HCT116 (cell line): ENCODE results near the gene KHK. TPM values are rescaled to one million over a fixed set of nuclear protein-coding genes. Genes with fewer than 3 reads are reported as not detected.

ENCODE experiments used
- ATAC-seq: fragments of 200-7000 bp; cut with Tn5 transposase; 2 replicates; pipeline ENCODE4 v1.9.1; 2020; ENCODE audit warnings: mild to moderate bottlenecking, moderate library complexity
- BruUV-seq: library from RNA; stranded (reverse); fragments of 400-500 nt; replicated peaks from 2 replicates; lab custom pipeline; 2021; lab: Mats Ljungman, UMichigan
- CTCF ChIA-PET: fragments of 300-600 bp; sonication (Branson Sonifier 250); formaldehyde crosslinking; loops from one replicate; lab custom pipeline; 2021; ENCODE audit warnings: antibody characterized with exemption; lab: Charles Lee
- POLR2A ChIA-PET: fragments of 300-600, 350-600 bp; sonication (Branson Sonifier 250); formaldehyde crosslinking; loops from one replicate; lab custom pipeline; 2021; ENCODE audit warnings: antibody characterized with exemption; lab: Charles Lee
- RAD21 ChIA-PET, 2 experiments: fragments of 300-600 bp; sonication (Branson Sonifier 250); formaldehyde crosslinking; loops; one replicate each; lab custom pipeline; 2023; ENCODE audit warnings: low total read pairs in 2 of 2; ENCODE audit not compliant: uncharacterized antibody in 2 of 2, unreplicated experiment in 2 of 2, low non-redundant PET in 1 of 2; lab: Charles Lee
- DNase-seq: peaks from one replicate; pipeline ENCODE4 v3.0.0-alpha.2; 2010; ENCODE audit warnings: low read depth, low spot score
- H2AFZ ChIP-seq: fragments of 200-600 bp; shearing (Covaris generic), sonication (generic); 2 replicates; pipeline ENCODE4 v1.6.1; 2017; ENCODE audit warnings: low read depth, mixed run types, mixed read lengths, antibody characterized with exemption, low read length; ENCODE audit not compliant: poor library complexity, severe bottlenecking
- H3K27ac ChIP-seq: 2 replicates; pipeline ENCODE4 v1.5.1; 2012; ENCODE audit warnings: low read depth, low read length
- H3K27me3 ChIP-seq: fragments of 200-600 bp; sonication (generic); 2 replicates; pipeline ENCODE4 v1.6.1; 2016; ENCODE audit warnings: mixed run types, low read length, mixed read lengths; ENCODE audit not compliant: insufficient read depth
- H3K36me3 ChIP-seq, 2 experiments: fragments of 200-500 bp in 1 of 2; fragments of 200-600 bp in 1 of 2; sonication (Bioruptor generic) in 1 of 2; sonication (generic) in 1 of 2; 2 replicates each; pipeline versions ENCODE4 v1.5.1 to v1.6.1; 2014 to 2016; ENCODE audit warnings: low read length in 2 of 2, inconsistent platforms in 1 of 2, mixed read lengths in 1 of 2, mixed run types in 1 of 2; ENCODE audit not compliant: insufficient read depth in 2 of 2, control insufficient read depth in 1 of 2
- H3K4me1 ChIP-seq, 2 experiments: fragments of 200-600 bp in 1 of 2; sonication (generic) in 1 of 2; 2 replicates each; pipeline versions ENCODE4 v1.5.1 to v1.6.1; 2012 to 2017; ENCODE audit warnings: low read length in 2 of 2, inconsistent platforms in 1 of 2, mild to moderate bottlenecking in 1 of 2, mixed read lengths in 1 of 2, mixed run types in 1 of 2, moderate library complexity in 1 of 2; ENCODE audit not compliant: insufficient read depth in 2 of 2, control insufficient read depth in 1 of 2
- H3K4me2 ChIP-seq: fragments of 200-600 bp; sonication (generic); 2 replicates; pipeline ENCODE4 v1.6.1; 2017; ENCODE audit warnings: mixed run types, low read length, mixed read lengths
- H3K4me3 ChIP-seq, 2 experiments: fragments of 200-600 bp in 1 of 2; sonication (generic) in 1 of 2; replicated peaks in 1 of 2; 2 replicates each; pipeline ENCODE4 v1.5.1; 2011 to 2016; ENCODE audit warnings: low read length in 2 of 2, control low read depth in 1 of 2, low read depth in 1 of 2, mild to moderate bottlenecking in 1 of 2, mixed read lengths in 1 of 2, mixed run types in 1 of 2
- H3K79me2 ChIP-seq: fragments of 200-600 bp; sonication (generic); 2 replicates; pipeline ENCODE4 v1.6.1; 2017; ENCODE audit warnings: mild to moderate bottlenecking, mixed run types, low read length, moderate library complexity, mixed read lengths; ENCODE audit not compliant: insufficient read depth
- H3K9ac ChIP-seq: fragments of 200-600 bp; sonication (generic); 2 replicates; pipeline ENCODE4 v1.6.1; 2016; ENCODE audit warnings: low read length, mixed read lengths
- H3K9me2 ChIP-seq: fragments of 200-600 bp; sonication (generic), shearing (Covaris generic); 2 replicates; pipeline ENCODE4 v1.6.1; 2017; ENCODE audit warnings: mixed run types, mild to moderate bottlenecking, moderate library complexity; ENCODE audit not compliant: insufficient read depth
- H3K9me3 ChIP-seq, 2 experiments: fragments of 200-500 bp in 1 of 2; fragments of 200-600 bp in 1 of 2; sonication (Bioruptor generic) in 1 of 2; sonication (generic) in 1 of 2; 2 replicates each; pipeline ENCODE4 v1.6.1; 2014 to 2017; ENCODE audit warnings: low read length in 2 of 2, mixed read lengths in 2 of 2, inconsistent platforms in 1 of 2, low read depth in 1 of 2, mild to moderate bottlenecking in 1 of 2, mixed run types in 1 of 2, moderate library complexity in 1 of 2; ENCODE audit not compliant: control insufficient read depth in 1 of 2, insufficient read depth in 1 of 2
- H4K20me1 ChIP-seq: fragments of 200-600 bp; sonication (generic), shearing (Covaris generic); 2 replicates; pipeline ENCODE4 v1.6.1; 2017; ENCODE audit warnings: mixed run types, mild to moderate bottlenecking, moderate library complexity; ENCODE audit not compliant: insufficient read depth
- CTCF ChIP-seq, 3 experiments: fragments of 200-600 bp in 1 of 3; sonication (generic) in 1 of 3; IDR thresholded peaks in 2 of 3; conservative IDR thresholded peaks in 1 of 3; 2 replicates each; pipeline ENCODE4 v1.5.1; 2012 to 2017; ENCODE audit warnings: low read depth in 2 of 3, low read length in 2 of 3, antibody characterized with exemption in 1 of 3, borderline replicate concordance in 1 of 3, control low read depth in 1 of 3, mild to moderate bottlenecking in 1 of 3, mixed read lengths in 1 of 3, mixed run types in 1 of 3, moderate library complexity in 1 of 3; ENCODE audit not compliant: insufficient read depth in 1 of 3
- POLR2A ChIP-seq: IDR thresholded peaks from 2 replicates; pipeline ENCODE4 v1.7.0; 2011; ENCODE audit warnings: borderline replicate concordance; ENCODE audit not compliant: insufficient read depth, insufficient read length; ENCODE audit errors: extremely low read depth
- POLR2AphosphoS5 ChIP-seq: IDR thresholded peaks from 2 replicates; pipeline ENCODE4 v1.6.1; 2011; ENCODE audit warnings: mild to moderate bottlenecking, low read depth, low read length, moderate library complexity
- ZFX ChIP-seq: fragments of 450-650 bp; IDR thresholded peaks from 2 replicates; pipeline ENCODE4 v1.6.1; 2017
- ZNF274 ChIP-seq: fragments of 200-500 bp; sonication (Bioruptor generic); IDR thresholded peaks from 2 replicates; pipeline ENCODE4 v1.6.1; 2014; ENCODE audit warnings: mild to moderate bottlenecking, low read depth, low read length, inconsistent platforms
- intact Hi-C: fragments of 100-400 bp; cut with micrococcal nuclease; formaldehyde crosslinking; loops from 2 replicates; pipeline ENCODE4 v1.10.0; 2022
- total RNA-seq: library from RNA; stranded (reverse); gene quantifications from one replicate; pipeline ENCODE4 v1.2.1, GENCODE V29; 2021; ENCODE audit not compliant: unreplicated experiment
- TF ChIP-seq, protein P1 (sequence below): IDR thresholded peaks from 2 replicates; pipeline ENCODE4 v1.6.1; 2012; ENCODE audit warnings: low read depth

The KHK gene
- total RNA-seq, 1 experiment from 2014 or later, result 6.7 TPM

DNA sequence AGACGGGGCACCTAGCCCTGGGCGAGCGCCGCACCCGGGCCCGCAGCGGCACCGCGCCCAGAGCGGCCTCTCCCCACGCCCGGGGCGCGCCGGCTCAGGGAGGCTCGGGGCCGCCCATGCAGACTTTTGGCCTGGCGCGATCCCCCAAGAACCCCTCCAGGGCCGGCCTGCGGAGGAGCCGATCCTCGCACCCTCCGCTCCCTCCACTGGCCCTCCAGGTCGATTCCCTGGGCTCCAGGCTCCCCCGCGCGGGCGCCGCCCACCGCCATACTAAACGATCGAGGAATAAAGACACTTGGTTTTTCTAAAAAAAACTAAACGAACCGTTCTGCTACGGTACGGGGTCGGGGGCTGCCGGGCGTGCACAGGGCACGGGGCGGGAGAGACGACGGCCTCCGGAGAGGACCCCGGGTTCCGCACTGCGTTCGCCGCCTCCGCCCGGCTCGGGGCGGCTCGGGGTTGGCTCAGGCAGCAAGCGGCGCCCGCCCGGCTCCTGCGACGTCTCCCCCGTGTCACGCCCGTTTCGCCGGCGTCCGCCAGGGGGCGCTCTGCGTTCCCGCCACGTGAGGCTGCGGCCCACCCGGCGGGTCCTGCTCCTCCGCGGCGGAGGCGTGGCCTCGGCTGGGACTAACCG lies 365 bp upstream of the KHK start:
- ChIA-PET CTCF (interaction anchor here (0.9 to 3.1 kb wide), 9 partner anchors 14 to 193 kb away, joined by 3 to 15 read pairs (median 4); partner anchors contain the start of gene OST4), RAD21 (no interaction called here), POLR2A (interaction anchor here (1.0 kb wide), 1 partner anchor 36 kb away, joined by 3 read pairs; no protein-coding TSS in a partner anchor)
- peak overlapping the region; percentile 79 for H3K9ac ChIP-seq
- H3K4me1 ChIP-seq, result peaks cover 13 to 35% of the 10 kb centered on the region in 2 experiments
- ATAC-seq, result peak; percentile 85
- no peaks in the 10 kb centered on the region for H3K9me2 ChIP-seq
- intact Hi-C loops, result loop anchor here (2.0 kb wide), 1 partner anchor 239 kb away; no protein-coding TSS in a partner anchor
- H3K4me3 ChIP-seq, result peak overlapping the region; percentile 57 to 61
- peak; percentile 77 for DNase-seq
- H4K20me1 ChIP-seq, result no peaks in the 10 kb centered on the region
- BruUV-seq, result no TSS peak
- no peaks in the 10 kb centered on the region for H3K79me2 ChIP-seq
- TF ChIP-seq ZFX (peak; percentile 81; the same call in 1 of the 2 replicates), ZNF274 (no peak), POLR2AphosphoS5 (peak; percentile 73), CTCF (IDR thresholded peaks at IDR 0.05 in 2 of 3, conservative IDR thresholded peaks at IDR 0.05 in 1 of 3; ENCODE audit: borderline replicate concordance in 1 of 3, insufficient read depth in 1 of 3, low read depth in 2 of 3, low read length in 2 of 3) (peak in 2 of 3 experiments; percentile 53 to 73; a peak in 4 of 6 replicates), POLR2A (peak; percentile 32)
- TF ChIP-seq, protein P1, sequence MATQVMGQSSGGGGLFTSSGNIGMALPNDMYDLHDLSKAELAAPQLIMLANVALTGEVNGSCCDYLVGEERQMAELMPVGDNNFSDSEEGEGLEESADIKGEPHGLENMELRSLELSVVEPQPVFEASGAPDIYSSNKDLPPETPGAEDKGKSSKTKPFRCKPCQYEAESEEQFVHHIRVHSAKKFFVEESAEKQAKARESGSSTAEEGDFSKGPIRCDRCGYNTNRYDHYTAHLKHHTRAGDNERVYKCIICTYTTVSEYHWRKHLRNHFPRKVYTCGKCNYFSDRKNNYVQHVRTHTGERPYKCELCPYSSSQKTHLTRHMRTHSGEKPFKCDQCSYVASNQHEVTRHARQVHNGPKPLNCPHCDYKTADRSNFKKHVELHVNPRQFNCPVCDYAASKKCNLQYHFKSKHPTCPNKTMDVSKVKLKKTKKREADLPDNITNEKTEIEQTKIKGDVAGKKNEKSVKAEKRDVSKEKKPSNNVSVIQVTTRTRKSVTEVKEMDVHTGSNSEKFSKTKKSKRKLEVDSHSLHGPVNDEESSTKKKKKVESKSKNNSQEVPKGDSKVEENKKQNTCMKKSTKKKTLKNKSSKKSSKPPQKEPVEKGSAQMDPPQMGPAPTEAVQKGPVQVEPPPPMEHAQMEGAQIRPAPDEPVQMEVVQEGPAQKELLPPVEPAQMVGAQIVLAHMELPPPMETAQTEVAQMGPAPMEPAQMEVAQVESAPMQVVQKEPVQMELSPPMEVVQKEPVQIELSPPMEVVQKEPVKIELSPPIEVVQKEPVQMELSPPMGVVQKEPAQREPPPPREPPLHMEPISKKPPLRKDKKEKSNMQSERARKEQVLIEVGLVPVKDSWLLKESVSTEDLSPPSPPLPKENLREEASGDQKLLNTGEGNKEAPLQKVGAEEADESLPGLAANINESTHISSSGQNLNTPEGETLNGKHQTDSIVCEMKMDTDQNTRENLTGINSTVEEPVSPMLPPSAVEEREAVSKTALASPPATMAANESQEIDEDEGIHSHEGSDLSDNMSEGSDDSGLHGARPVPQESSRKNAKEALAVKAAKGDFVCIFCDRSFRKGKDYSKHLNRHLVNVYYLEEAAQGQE, result no peak
- H2AFZ ChIP-seq, result peak overlapping the region; percentile 54
- peak overlapping the region; percentile 77 for H3K27ac ChIP-seq
- H3K36me3 ChIP-seq, result no peaks in the 10 kb centered on the region
- no peaks in the 10 kb centered on the region for H3K27me3 ChIP-seq
- H3K9me3 ChIP-seq, result no peaks in the 10 kb centered on the region
- peak overlapping the region; percentile 98 for H3K4me2 ChIP-seq
